GM19467 (cell line): ENCODE data around the gene PDE2A.

Experiments used
- ATAC-seq: cut with Tn5 transposase; IDR thresholded peaks from one replicate; pipeline ENCODE4 v1.9.1; 2021; ENCODE audit warnings: mild to moderate bottlenecking, moderate library complexity; ENCODE audit not compliant: unreplicated experiment

PDE2A gene

GRCh38 chr11:72684236-72684912 is 10.2 kb upstream of the PDE2A start:
- no peak for ATAC-seq

GRCh38 chr11:72683782-72684200 is 9.6 kb upstream of the PDE2A start:
- no peak for ATAC-seq

- no peak for ATAC-seq
Observed at GRCh38 chr11:72682858-72683243, 8.6 kb upstream of the PDE2A start.

- ATAC-seq, result no peak
Observed at GRCh38 chr11:72682238-72682857, 8.1 kb upstream of the PDE2A start.

GRCh38 chr11:72681226-72682153 is 7.3 kb upstream of the PDE2A start:
- ATAC-seq, result no peak

- ATAC-seq, result no peak
Observed at GRCh38 chr11:72680624-72681158, 6.5 kb upstream of the PDE2A start.

- no peak for ATAC-seq
Observed at GRCh38 chr11:72679869-72680268, 5.6 kb upstream of the PDE2A start.

GRCh38 chr11:72678524-72678923 is 4.3 kb upstream of the PDE2A start:
- ATAC-seq, result no peak

GRCh38 chr11:72676861-72677341 is 2.7 kb upstream of the PDE2A start:
- ATAC-seq, result no peak

GRCh38 chr11:72675221-72675620 is 999 bp upstream of the PDE2A start:
- no peak for ATAC-seq

GRCh38 chr11:72673284-72673942 is 809 bp downstream of the PDE2A start:
- no peak for ATAC-seq

GRCh38 chr11:72672597-72673238 is 1.5 kb downstream of the PDE2A start:
- no peak for ATAC-seq

- ATAC-seq, result no peak
Observed at GRCh38 chr11:72671152-72672099, 2.8 kb downstream of the PDE2A start.

GRCh38 chr11:72670041-72670440 is 4.2 kb downstream of the PDE2A start:
- ATAC-seq, result no peak

GRCh38 chr11:72669527-72669926 is 4.7 kb downstream of the PDE2A start:
- ATAC-seq, result no peak

- ATAC-seq, result no peak
Observed at GRCh38 chr11:72668629-72669347, 5.4 kb downstream of the PDE2A start.

- ATAC-seq, result no peak
Observed at GRCh38 chr11:72665911-72666472, 8.2 kb downstream of the PDE2A start.

GRCh38 chr11:72662036-72662435 is 12.2 kb downstream of the PDE2A start:
- no peak for ATAC-seq
